ENCODE measurements around the gene CLTA. TPM values are rescaled to one million over a fixed set of nuclear protein-coding genes. Genes with fewer than 3 reads are reported as not detected.

The CLTA gene
- total RNA-seq, 1 donor from 2014 or later, result 220 TPM

GRCh38 chr9:36162211-36162738 is 28.4 kb upstream of the CLTA start:
- Mint-ChIP-seq H3K36me3 (peaks cover 6% of the 10 kb centered on the region), H3K4me3 (peak overlapping the region; percentile 35), H3K9me3 (peaks cover 5% of the 10 kb centered on the region), H3K27ac (peak overlapping the region; percentile 88), H3K27me3 (peaks cover 10% of the 10 kb centered on the region), H3K4me1 (ENCODE audit: unreplicated experiment) (peaks cover 39% of the 10 kb centered on the region)
- no peak for TF ChIP-seq CTCF (conservative IDR thresholded peaks at IDR 0.05)
- DNase-seq (ENCODE audit: extremely low spot score, unreplicated experiment), result no peak

DNA sequence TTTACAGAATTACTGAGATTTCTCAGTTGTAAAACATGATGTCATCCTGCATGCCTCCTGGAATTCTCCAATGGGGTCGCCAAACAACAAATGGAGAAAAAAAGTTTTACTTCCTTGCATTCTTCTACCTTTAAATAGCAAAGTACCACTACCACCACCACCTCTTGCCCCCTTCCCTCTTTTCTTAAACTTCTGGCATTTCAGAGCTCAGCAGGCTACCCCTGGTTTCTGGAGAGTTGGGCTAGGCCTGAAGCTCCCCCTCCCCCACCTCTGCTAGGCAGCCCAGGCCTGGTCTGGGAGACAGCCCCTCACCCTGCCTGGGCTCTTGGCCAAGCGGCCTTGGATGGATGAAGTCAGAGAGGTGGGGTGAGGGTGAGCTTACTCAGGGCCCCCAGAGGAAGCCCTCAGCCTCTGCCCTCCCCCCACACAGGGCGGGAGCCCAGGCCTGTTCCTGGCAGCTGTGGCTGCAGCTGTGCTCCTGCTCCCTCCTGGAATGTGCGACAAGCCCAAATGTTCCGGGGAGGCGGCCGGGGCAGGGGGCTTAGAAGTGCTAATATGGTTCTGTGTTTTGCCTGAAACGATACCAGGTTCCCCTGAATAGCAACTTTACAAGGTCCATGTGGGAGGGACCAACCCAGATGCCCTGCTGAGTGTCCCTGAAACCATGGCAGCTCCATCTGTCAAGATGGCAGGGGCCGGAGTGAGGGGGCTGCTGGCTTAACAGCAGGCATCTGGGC is 27.5 kb upstream of the CLTA start:
- H3K9me3 Mint-ChIP-seq, result peaks cover 4% of the 10 kb centered on the region
- H3K4me1 Mint-ChIP-seq (ENCODE audit: unreplicated experiment), result peaks cover 39% of the 10 kb centered on the region
- no peak for TF ChIP-seq CTCF (conservative IDR thresholded peaks at IDR 0.05)
- H3K27ac Mint-ChIP-seq, result peak overlapping the region; percentile 88
- H3K4me3 Mint-ChIP-seq, result peak overlapping the region; percentile 41
- peak; percentile 80 for DNase-seq (ENCODE audit: extremely low spot score, unreplicated experiment)
- H3K27me3 Mint-ChIP-seq, result peaks cover 10% of the 10 kb centered on the region
- H3K36me3 Mint-ChIP-seq, result peaks cover 3% of the 10 kb centered on the region

DNA sequence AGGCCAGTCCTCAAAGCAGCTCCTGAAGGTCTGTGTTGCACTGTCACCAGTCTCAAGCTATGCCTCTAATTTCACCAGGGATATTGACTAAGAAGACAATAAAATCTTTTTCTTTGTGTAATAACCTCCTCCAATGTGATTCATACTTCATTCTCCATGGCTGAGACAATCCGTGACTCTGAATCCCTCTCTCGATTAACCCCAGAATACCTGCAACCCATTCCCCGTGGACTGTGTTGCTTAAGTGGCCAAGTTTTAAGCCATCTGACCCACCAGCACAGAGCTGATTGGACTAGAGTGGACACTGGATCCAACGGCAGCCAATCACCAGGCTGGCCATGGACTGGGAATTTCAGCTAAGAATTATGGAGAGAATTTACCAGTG is 26.9 kb upstream of the CLTA start:
- Mint-ChIP-seq H3K27me3 (peaks cover 10% of the 10 kb centered on the region), H3K4me1 (ENCODE audit: unreplicated experiment) (peaks cover 39% of the 10 kb centered on the region), H3K9me3 (no peaks in the 10 kb centered on the region), H3K36me3 (no peaks in the 10 kb centered on the region), H3K4me3 (peak overlapping the region; percentile 63), H3K27ac (no peak overlapping the region)
- DNase-seq (ENCODE audit: extremely low spot score, unreplicated experiment), result no peak
- no peak for TF ChIP-seq CTCF (conservative IDR thresholded peaks at IDR 0.05)

DNA sequence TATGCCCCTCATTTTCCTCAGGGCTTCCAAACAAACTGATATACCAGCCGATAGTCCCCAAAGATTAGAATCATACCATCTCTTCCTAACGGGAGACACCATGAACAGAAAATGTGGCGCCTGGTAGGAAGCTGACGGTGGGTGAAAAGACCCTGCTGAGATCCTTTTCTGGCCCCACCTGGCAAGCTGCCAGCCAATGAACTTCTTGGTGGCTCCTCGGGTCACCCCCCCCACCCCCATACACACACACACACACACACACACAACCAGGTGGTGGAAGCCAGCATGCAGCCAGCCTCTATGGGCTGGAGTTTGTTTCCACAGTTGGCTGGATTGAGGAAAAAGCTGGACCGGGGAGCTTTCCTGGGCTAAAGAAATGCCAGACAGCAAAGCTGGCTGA is 26.3 kb upstream of the CLTA start:
- Mint-ChIP-seq H3K36me3 (no peaks in the 10 kb centered on the region), H3K27me3 (peaks cover 13% of the 10 kb centered on the region), H3K27ac (no peak overlapping the region), H3K9me3 (no peaks in the 10 kb centered on the region), H3K4me3 (no peak overlapping the region), H3K4me1 (ENCODE audit: unreplicated experiment) (peaks cover 39% of the 10 kb centered on the region)
- no peak for DNase-seq (ENCODE audit: extremely low spot score, unreplicated experiment)
- TF ChIP-seq CTCF (conservative IDR thresholded peaks at IDR 0.05), result no peak

- Mint-ChIP-seq H3K4me1 (ENCODE audit: unreplicated experiment) (peaks cover 39% of the 10 kb centered on the region), H3K36me3 (no peaks in the 10 kb centered on the region), H3K4me3 (peak overlapping the region; percentile 22), H3K27ac (no peak overlapping the region), H3K27me3 (peaks cover 13% of the 10 kb centered on the region), H3K9me3 (no peaks in the 10 kb centered on the region)
- DNase-seq (ENCODE audit: extremely low spot score, unreplicated experiment), result no peak
- TF ChIP-seq CTCF (conservative IDR thresholded peaks at IDR 0.05), result no peak
Observed at GRCh38 chr9:36164989-36165388, 25.7 kb upstream of the CLTA start.

Measured in type B pancreatic cell (in vitro differentiated cells).